Dedifferentiated amniotic fluid mesenchymal stem cell (primary cell): ENCODE data around the gene DUSP19.

Experiments used
- DNase-seq: peaks from one replicate; pipeline ENCODE4 v3.0.0-alpha.2; 2016; ENCODE audit errors: extremely low spot score

DUSP19 gene

GRCh38 chr2:183125659-183126341 lies 47.3 kb downstream of the DUSP19 start:
- DNase-seq = no peak

- DNase-seq = no peak
Observed at GRCh38 chr2:183126635-183127034, 48.1 kb downstream of the DUSP19 start.

GRCh38 chr2:183134016-183134415 lies 55.5 kb downstream of the DUSP19 start:
- no peak for DNase-seq

- DNase-seq = no peak
Observed at GRCh38 chr2:183148955-183149354, 70.4 kb downstream of the DUSP19 start.

GRCh38 chr2:183149489-183149888 lies 70.9 kb downstream of the DUSP19 start:
- DNase-seq = peak; percentile 20
